HepG2 (cell line): ENCODE data around the gene TXNRD2. TPM values are rescaled to one million over a fixed set of nuclear protein-coding genes. Genes with fewer than 3 reads are reported as not detected.

Experiments
- AFF4 ChIP-seq: sonication (generic); formaldehyde crosslinking; IDR thresholded peaks from 2 replicates; pipeline ENCODE4 v1.4.0; 2020; ENCODE audit warnings: missing genetic modification reagents
- CSRNP1 ChIP-seq: sonication (generic); formaldehyde crosslinking; IDR thresholded peaks from 2 replicates; pipeline ENCODE4 v1.8.1; 2023; ENCODE audit warnings: mild to moderate bottlenecking, missing genetic modification reagents
- ETV6 ChIP-seq: sonication (generic); formaldehyde crosslinking; conservative IDR thresholded peaks from 2 replicates; pipeline ENCODE4 v1.4.0; 2020; ENCODE audit warnings: missing genetic modification reagents
- FOSL2 ChIP-seq: sonication (generic); formaldehyde crosslinking; IDR thresholded peaks from 2 replicates; pipeline ENCODE4 v1.4.0; 2020; ENCODE audit warnings: missing genetic modification reagents
- FOXA3 ChIP-seq: IDR thresholded peaks from 2 replicates; pipeline ENCODE4 v1.6.1; 2016; ENCODE audit warnings: missing genetic modification reagents, missing compliant biosample characterization
- FOXO1 ChIP-seq: sonication (generic); formaldehyde crosslinking; IDR thresholded peaks from 2 replicates; pipeline ENCODE4 v1.4.0; 2020; ENCODE audit warnings: missing genetic modification reagents
- KDM5B ChIP-seq: sonication (generic); formaldehyde crosslinking; IDR thresholded peaks from 2 replicates; pipeline ENCODE4 v1.4.0; 2020; ENCODE audit warnings: missing genetic modification reagents, mild to moderate bottlenecking, borderline replicate concordance
- POLR2A ChIP-seq, 2 experiments: IDR thresholded peaks; 2 replicates each; pipeline ENCODE4 v1.6.1; 2011; ENCODE audit warnings: low read depth in 2 of 2, low read length in 2 of 2, mild to moderate bottlenecking in 1 of 2, moderate library complexity in 1 of 2; ENCODE audit not compliant: insufficient read depth in 1 of 2
- RCOR2 ChIP-seq: IDR thresholded peaks from 2 replicates; pipeline ENCODE4 v1.6.1; 2016; ENCODE audit warnings: missing biosample characterization, missing genetic modification reagents
- RFXAP ChIP-seq: sonication (generic); formaldehyde crosslinking; IDR thresholded peaks from 2 replicates; pipeline ENCODE4 v1.4.0; 2020; ENCODE audit warnings: missing genetic modification reagents, borderline replicate concordance
- SAP130 ChIP-seq: IDR thresholded peaks from 2 replicates; pipeline ENCODE4 v1.6.1; 2016; ENCODE audit warnings: low read depth
- ZFP36 ChIP-seq: fragments of 150-350 bp; IDR thresholded peaks from 2 replicates; pipeline ENCODE4 v1.6.1; 2018; ENCODE audit warnings: borderline replicate concordance, low read length, low read depth; ENCODE audit not compliant: partially characterized antibody
- ZHX1 ChIP-seq: sonication (generic); formaldehyde crosslinking; IDR thresholded peaks from 2 replicates; pipeline ENCODE4 v1.8.1; 2022; ENCODE audit warnings: low read depth, mild to moderate bottlenecking, missing genetic modification reagents
- ZNF24 ChIP-seq: fragments of 450-650 bp; IDR thresholded peaks from 2 replicates; pipeline ENCODE4 v1.6.1; 2017; ENCODE audit warnings: antibody characterized with exemption, mild to moderate bottlenecking
- ZNF558 ChIP-seq: sonication (generic); formaldehyde crosslinking; IDR thresholded peaks from 2 replicates; pipeline ENCODE4 v1.9.0; 2022; ENCODE audit warnings: mild to moderate bottlenecking, missing genetic modification reagents, borderline replicate concordance
- ZNF75D ChIP-seq: sonication (generic); formaldehyde crosslinking; IDR thresholded peaks from 2 replicates; pipeline ENCODE4 v1.8.1; 2023; ENCODE audit warnings: missing genetic modification reagents, mild to moderate bottlenecking, borderline replicate concordance
- ZSCAN12 ChIP-seq: sonication (generic); formaldehyde crosslinking; IDR thresholded peaks from 2 replicates; pipeline ENCODE4 v1.9.0; 2021; ENCODE audit warnings: mild to moderate bottlenecking, missing genetic modification reagents
- ZSCAN29 ChIP-seq: sonication (generic); formaldehyde crosslinking; conservative IDR thresholded peaks from 2 replicates; pipeline ENCODE4 v1.4.0; 2020; ENCODE audit warnings: mild to moderate bottlenecking, missing genetic modification reagents
- polyA plus RNA-seq, 8 experiments: library from polyadenylated mRNA; depleted of rRNA in 3 of 8; stranded (reverse) in 7 of 8; unstranded in 1 of 8; fragments of >200 nt; fragmentation: Illumina TruSeq in 4 of 8; extraction: Trizol in 4 of 8; gene quantifications; 2 replicates each; pipeline versions ENCODE4 v1.2.1 to v1.2.3, GENCODE V29; 2011 to 2016; ENCODE audit warnings: low read depth in 4 of 8, missing spikeins in 1 of 8, mixed read lengths in 1 of 8; ENCODE audit not compliant: insufficient read depth in 1 of 8
- total RNA-seq, 5 experiments: library from RNA; depleted of rRNA; stranded (reverse); fragments of >200 nt; fragmentation: Illumina TruSeq; extraction: Trizol; gene quantifications; 2 replicates each; pipeline ENCODE4 v1.2.3, GENCODE V29; 2016; ENCODE audit warnings: low read depth in 1 of 5
- TF ChIP-seq, protein P1 (sequence below): IDR thresholded peaks from 2 replicates; pipeline ENCODE4 v1.6.1; 2016
- TF ChIP-seq, protein P2 (sequence below): IDR thresholded peaks from 2 replicates; pipeline ENCODE4 v1.6.1; 2018; ENCODE audit warnings: missing genetic modification reagents, mild to moderate bottlenecking, missing compliant biosample characterization
- TF ChIP-seq, protein P3 (sequence below): sonication (generic); formaldehyde crosslinking; IDR thresholded peaks from 2 replicates; pipeline ENCODE4 v1.5.0; 2020; ENCODE audit warnings: missing genetic modification reagents

TXNRD2 gene
- total and polyA plus RNA-seq, 2 of the 13 experiments (the other 11 are each of a cell fraction or from before 2014, with no cell fraction given) = 17.5 to 18.6 TPM

- TF ChIP-seq RCOR2 (no peak), ZNF24 (no peak), FOSL2 (CRISPR knock-in tag) (peak; percentile 20; the same call in 1 of the 2 replicates), ZSCAN29 (CRISPR knock-in tag) (no peak), ZFP36 (no peak), ZHX1 (CRISPR knock-in tag) (0 out of 2 replicates have a peak, but pooled peaks have one; percentile 2), AFF4 (no peak), KDM5B (CRISPR knock-in tag) (no peak), ZNF558 (CRISPR knock-in tag) (no peak), ETV6 (CRISPR knock-in tag) (no peak), ZNF75D (no peak), ZSCAN12 (no peak), POLR2A (IDR thresholded peaks at IDR 0.05; ENCODE audit: insufficient read depth in 1 of 2, low read depth in 2 of 2, low read length in 2 of 2) (peak in 1 of 2 experiments; percentile 47; a peak in 1 of 4 replicates), CSRNP1 (CRISPR knock-in tag) (no peak), RFXAP (CRISPR knock-in tag) (no peak), FOXO1 (CRISPR knock-in tag) (peak; percentile 14; the same call in 1 of the 2 replicates), FOXA3 (CRISPR knock-in tag) (peak; percentile 59; the same call in 1 of the 2 replicates), SAP130 (CRISPR knock-in tag) (peak; percentile 59)
- TF ChIP-seq, protein P1, sequence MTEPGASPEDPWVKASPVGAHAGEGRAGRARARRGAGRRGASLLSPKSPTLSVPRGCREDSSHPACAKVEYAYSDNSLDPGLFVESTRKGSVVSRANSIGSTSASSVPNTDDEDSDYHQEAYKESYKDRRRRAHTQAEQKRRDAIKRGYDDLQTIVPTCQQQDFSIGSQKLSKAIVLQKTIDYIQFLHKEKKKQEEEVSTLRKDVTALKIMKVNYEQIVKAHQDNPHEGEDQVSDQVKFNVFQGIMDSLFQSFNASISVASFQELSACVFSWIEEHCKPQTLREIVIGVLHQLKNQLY (CRISPR knock-in tag) = peak; percentile 86
- TF ChIP-seq, protein P2, sequence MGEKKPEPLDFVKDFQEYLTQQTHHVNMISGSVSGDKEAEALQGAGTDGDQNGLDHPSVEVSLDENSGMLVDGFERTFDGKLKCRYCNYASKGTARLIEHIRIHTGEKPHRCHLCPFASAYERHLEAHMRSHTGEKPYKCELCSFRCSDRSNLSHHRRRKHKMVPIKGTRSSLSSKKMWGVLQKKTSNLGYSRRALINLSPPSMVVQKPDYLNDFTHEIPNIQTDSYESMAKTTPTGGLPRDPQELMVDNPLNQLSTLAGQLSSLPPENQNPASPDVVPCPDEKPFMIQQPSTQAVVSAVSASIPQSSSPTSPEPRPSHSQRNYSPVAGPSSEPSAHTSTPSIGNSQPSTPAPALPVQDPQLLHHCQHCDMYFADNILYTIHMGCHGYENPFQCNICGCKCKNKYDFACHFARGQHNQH (CRISPR knock-in tag) = peak; percentile 49; the same call in 1 of the 2 replicates
- TF ChIP-seq, protein P3, sequence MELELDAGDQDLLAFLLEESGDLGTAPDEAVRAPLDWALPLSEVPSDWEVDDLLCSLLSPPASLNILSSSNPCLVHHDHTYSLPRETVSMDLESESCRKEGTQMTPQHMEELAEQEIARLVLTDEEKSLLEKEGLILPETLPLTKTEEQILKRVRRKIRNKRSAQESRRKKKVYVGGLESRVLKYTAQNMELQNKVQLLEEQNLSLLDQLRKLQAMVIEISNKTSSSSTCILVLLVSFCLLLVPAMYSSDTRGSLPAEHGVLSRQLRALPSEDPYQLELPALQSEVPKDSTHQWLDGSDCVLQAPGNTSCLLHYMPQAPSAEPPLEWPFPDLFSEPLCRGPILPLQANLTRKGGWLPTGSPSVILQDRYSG (CRISPR knock-in tag) = no peak
Measured at GRCh38 chr22:19951346-19951745, 9.7 kb upstream of the TXNRD2 start (continued).
